Astrocyte (in vitro differentiated cells and primary cell): ENCODE results near the gene IL1RAPL2.

ENCODE experiments used
- CTCF ChIP-seq: IDR thresholded peaks from 2 replicates; pipeline ENCODE4 v1.5.1; 2011; ENCODE audit warnings: low read depth, mild to moderate bottlenecking, inconsistent platforms, low read length, moderate library complexity; ENCODE audit not compliant: insufficient read depth
- EZH2 ChIP-seq: IDR thresholded peaks from 2 replicates; pipeline ENCODE4 v1.6.1; 2012; ENCODE audit warnings: mild to moderate bottlenecking, low read length, inconsistent platforms; ENCODE audit not compliant: insufficient read depth

GRCh38 chrX:104902070-104902469 is 336.1 kb downstream of the IL1RAPL2 start:
- TF ChIP-seq EZH2 (no peak), CTCF (no peak)
